Activated CD8-positive, alpha-beta memory T cell treated with anti-CD3 and anti-CD28 coated beads for 48 hours (primary cell): ENCODE data around the gene QKI.

Experiments used
- DNase-seq, 3 experiments: peaks; one replicate each; pipeline ENCODE4 v3.0.0-alpha.2; 2020; ENCODE audit warnings: low read depth in 2 of 3, low spot score in 2 of 3

The QKI gene

DNA sequence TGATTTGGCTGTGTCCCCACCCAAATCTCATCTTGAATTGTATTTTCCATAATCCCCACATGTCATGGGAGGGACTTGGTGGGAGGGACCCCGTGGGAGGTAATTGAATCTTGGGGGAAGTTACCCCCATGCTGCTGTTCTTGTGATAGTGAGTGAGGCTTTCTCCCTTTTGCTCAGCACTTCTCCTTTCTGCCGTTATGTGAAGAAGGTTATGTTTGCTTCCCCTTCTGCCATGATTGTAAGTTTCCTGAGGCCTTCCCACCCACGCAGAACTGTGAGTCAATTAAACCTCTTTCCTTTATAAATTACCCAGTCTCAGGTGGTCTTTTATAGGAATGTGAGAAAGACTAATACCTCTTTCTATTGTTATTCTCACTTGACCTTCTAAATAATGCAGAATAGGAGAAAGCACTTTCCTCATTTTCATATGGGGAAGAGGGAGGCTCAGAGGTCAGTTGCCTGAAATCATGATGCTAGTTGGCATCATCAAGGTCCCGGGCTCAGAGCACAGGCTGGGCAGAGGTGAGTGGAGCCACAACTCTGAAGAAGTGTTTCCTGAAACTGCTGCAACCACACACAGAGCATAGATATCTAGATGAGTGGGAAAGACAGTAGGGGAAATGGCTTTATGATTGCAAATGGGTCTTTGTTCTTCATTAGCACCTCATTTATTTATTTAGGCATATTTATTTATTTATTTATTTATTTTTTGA, 191.0 kb downstream of the QKI start:
- DNase-seq: no peak

DNA sequence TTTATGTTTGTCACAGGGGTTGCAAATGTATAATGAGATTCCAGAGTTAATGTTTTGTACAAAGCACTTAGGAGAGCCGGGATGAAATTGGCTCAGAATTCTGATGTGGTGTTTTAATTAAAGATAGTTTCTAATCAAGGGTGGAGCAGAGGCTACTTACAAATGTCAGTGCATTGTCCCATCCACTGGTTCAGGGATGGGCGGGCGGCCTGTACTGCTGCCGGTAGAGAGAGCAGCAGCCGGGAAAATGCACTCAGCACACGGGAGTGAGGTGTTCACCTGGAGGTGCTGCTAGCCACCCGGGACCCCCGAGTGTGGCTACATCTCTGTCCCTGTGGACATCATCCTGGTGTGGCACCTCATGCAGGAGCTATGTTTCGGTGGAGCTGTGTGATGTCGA, 193.3 kb downstream of the QKI start:
- DNase-seq: no peak

DNA sequence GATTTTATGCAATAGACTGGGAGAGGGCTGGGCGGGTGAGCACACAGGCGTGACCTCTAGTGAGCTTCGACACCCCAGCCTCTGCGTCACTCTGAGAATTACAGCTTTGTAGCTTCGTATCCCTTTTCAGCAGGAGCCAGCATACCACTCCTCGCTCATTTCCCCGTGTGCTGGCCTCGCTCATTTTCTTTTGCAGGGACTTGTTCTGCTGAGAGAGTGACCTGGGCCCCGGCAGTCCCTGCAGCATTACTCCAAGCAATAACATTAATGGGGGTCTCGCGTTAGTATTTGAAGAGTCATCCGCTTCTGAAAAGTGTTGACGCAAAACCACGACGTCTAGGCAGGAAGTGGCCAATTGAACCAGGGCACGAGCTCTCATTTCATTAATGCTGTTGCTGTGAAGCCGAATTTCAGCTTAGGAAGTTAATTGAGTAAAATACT, 193.7 kb downstream of the QKI start:
- no peak for DNase-seq

DNA sequence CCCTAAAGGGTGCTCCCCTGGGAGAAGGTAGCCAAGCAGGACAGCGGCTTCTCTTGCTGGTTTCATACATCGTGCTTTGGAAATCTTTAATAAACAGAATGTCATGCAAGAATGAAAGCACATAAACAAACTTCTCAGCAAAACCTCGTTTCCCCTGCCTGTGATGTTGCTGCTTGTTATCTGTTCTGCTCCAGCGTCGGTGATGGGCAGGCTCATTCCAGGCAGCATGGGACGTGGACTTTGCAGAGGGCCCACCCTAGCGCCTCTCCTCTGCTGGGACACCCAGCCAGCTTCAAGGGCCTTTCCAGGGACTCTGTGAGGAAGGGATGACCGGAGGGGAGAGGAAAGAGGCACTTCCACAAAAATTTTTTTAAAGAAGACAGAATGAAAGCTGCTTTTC, 197.7 kb downstream of the QKI start:
- DNase-seq: no peak

DNA sequence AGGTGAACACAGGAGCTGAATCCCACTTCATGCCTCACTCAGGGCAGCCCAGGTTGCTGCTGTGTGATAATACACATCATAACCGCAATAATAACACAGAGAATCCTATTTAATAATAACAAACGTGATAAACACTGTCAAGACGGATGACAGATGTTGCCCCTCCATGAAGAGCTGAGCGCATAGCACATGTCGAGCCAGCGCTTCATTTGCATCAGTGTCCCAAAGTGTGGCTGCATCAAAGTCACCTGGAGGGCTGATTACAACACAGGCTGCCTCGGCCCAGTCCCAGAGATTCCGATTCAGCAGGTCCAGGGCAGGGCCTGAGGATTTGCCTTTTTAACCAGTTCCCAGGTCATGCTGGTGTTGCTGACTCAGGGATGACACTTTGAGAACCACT, 198.5 kb downstream of the QKI start:
- no peak for DNase-seq

DNA sequence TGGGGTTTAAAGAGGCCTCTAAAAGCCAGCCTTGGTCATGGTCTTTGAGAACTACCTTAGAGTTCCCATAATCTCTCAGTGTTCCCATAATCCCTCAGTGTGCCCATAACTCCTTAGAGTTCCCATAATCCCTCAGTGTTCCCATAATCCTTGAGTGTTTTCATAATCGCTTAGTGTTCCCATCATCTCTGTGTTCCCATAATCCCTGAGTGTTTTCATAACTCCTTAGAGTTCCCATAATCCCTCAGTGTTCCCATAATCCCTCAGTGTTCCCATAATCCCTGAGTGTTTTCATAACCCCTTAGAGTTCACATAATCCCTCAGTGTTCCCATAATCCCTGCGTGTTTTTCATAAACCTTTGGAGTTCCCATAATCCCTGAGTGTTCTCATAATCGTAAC, 199.2 kb downstream of the QKI start:
- DNase-seq: no peak

DNA sequence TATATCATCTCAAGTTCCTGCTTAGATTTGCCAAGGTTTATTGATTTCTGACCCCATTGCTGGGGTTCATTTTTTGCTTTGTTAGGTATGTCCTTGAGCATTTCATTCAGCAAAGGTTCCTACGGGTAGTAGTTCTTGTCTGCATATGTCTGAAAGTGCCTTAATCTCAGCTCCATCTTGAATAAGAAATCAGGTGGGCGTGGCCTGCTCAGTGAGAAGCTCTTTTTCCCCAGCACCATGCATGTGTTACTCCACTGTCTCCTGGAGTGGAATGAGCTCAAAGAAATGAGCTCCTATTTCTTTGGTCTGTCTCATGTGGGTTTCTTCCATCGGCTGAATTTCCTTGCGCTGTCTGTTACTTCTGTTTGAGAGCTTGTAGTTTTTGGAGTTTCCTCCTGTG, 201.9 kb downstream of the QKI start:
- DNase-seq: no peak

DNA sequence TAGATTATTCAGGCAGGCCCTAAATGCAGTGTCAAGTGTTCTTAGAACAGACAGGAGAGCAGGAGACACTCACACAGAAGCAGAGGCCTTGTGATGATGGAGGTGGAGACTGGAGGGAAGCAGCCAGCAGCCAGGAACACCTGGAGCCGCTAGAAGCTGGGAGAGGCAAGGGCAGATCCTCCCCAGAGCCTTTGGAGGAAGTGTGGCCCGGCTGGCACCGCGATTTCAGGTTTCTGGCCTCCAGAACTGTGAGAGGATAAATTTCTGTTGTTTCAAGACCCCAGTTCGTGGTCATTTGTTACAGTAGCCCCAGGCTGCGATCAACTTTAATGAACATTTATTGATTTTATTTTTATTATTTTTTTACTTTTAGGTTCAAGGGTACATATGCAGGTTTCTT, 203.0 kb downstream of the QKI start:
- no peak for DNase-seq

DNA sequence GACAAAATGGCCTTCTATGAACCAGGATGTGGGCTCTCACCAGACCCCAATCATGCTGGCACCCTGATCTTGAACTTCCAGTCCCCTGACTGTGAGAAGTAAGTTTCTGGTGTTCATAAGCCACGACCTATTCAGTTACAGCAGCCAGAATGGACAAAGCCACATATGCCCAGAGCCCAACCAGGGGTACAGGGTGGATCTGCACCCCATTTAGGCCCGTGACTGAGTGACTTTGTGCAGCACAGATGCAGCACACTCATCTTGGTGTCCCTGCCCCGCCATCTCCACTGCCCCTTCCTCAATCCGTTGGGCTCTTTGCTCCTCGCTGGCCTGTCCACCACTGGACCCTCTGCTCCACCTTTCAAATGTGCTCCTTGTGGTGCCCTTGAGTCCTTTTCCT, 205.6 kb downstream of the QKI start:
- DNase-seq: no peak

DNA sequence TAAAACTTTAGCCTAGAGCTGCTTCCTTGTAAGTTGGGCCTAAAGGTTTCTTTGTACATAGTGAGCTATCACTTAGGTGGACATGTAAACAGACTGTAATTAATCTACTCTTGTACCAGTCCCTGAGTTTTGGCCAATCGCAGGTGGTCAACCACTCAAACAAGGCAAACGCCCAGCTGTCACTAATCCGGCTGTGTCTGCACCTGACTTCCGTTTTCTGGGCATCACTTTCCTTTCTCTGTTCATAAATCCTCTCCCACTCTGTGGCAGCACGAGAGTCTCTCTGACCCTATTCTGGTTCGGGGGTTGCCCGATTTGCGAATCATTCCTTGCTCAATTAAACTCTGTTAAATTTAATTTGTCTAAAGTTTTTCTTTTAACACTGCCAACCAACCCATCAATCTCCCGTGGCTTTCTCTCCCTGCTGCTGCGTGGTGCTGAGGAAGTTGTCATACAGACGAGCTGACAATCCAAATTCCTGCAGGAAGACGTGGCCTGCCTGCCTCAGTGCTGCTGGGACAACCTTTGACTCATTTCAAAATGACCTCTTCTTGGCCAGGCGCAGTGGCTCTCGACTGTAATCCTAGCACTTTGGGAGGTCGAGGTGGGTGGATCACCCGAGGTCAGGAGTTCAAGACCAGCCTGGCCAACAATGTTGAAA, 206.3 kb downstream of the QKI start:
- no peak for DNase-seq

DNA sequence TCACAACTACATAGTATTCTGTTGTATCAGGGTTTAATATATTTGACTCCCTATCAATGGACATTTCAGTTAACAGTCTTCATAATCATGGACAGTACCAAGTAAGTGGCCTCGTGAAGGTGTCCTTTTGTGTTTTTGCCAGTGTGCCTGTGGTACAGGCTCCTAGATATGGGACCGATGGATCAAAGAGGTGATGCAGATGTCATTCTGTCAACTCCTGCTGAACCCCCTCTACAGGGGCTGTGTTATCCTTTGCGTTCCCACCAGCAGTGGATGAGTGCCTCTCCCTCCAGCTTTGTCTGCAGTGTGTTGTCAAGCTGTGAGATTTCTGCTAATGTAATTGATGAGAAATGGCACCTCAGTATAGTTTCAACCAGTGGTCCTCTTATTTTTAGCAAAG, 210.7 kb downstream of the QKI start:
- DNase-seq: no peak

DNA sequence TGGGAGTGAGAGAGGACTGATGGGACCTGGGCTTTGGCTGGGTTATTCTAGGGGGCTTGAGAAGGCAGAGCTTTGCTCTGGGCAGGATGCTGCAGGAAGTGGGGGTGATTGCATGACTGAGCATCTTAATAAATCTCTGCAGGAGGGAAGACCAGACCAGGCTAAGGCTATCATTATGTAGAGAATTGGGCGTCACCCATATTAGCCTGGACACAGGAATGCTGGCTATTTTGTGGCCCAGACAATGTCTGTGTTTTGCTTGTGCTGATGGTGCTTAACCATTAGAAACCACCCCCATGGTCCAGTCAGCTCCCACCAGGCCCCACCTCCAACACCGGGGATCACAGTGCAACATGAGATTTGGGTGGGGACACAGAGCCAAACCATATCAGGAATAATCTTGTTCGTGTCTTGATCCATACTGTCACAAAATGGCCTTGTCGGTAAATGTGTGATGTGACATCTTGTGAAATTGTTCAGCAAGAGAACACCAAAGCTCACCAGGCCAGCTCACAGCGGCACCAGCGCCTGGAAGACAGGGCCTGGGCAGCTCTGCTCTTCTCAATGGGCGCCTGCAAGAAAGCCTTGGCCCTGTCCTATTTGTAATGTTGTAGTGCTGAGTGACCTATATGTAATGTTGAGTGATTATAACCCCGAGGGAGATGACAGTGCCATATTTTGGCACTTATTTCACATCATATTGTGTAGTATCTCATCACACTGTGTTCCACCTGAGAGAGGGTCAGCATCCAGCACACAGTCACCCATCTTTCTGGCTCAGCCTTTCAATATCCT, 211.8 kb downstream of the QKI start:
- DNase-seq: no peak

DNA sequence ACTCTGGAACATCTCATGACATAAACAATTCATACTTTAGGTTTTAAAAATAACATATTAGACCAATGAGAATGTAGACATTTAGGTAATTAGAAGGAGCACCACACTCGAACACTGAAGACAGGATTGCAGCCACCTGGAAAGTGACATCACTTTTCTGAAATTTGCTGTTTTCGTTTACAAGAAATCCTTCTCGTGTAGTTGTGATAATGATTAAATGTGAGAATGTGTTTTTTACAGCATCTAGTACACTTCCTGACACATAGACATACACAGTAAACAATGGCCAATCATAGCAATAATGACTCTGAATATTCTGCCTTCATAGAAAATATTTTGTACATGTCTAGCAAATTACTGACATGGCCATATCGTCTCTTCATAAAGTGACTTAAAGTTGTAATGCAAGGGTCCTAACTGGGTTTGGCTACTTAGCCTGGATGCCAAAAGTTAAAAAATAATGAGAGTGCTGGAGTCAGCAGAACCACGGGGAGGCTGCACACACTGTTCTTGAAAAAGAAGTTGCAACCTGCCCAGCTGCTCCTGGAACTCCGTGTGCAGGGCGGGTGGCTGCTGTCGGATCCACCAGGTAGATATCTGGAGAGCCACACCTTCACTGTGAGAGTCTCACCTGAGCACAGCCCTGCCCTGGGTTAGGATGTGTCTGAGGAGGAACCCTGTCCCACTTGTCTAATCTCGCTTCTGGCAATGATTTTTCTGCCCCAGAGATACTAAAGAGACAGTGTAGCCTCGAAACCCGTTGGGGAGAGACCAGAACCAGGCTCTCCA, 212.9 kb downstream of the QKI start:
- no peak for DNase-seq
